Measurements from ENCODE around the gene PRSS8.
A peak's percentile ranks its signal among the peaks of the same experiment; 100 is the strongest.

Gene PRSS8

DNA sequence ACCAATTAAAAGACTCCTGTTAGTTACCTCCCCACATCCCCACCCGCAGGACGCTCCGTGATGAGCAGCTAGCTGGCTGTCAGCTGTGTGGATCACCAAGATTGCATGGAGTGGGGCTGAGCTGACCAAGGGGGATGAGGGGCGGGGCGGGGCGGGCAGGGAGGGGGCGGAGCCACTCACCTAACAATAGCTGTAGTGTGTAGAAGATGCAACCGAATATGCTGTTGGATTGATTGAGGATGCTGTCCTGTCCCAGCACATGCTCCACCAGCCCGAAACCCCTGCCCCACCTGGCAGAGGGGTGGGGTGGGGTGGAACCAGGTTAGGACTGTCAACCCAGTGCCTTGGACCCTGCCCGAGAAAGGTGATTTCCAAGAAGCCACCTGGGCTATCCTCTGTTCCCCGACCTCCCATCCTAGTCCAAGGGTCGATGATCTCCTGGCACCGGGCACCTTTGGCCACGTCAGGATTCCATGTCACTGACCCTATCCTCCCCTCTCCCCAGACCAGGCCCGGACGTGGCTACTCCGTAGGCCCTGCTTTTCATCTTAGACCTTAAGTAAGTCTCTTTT, 42.3 kb downstream of the PRSS8 start:
- TF ChIP-seq, protein P1, sequence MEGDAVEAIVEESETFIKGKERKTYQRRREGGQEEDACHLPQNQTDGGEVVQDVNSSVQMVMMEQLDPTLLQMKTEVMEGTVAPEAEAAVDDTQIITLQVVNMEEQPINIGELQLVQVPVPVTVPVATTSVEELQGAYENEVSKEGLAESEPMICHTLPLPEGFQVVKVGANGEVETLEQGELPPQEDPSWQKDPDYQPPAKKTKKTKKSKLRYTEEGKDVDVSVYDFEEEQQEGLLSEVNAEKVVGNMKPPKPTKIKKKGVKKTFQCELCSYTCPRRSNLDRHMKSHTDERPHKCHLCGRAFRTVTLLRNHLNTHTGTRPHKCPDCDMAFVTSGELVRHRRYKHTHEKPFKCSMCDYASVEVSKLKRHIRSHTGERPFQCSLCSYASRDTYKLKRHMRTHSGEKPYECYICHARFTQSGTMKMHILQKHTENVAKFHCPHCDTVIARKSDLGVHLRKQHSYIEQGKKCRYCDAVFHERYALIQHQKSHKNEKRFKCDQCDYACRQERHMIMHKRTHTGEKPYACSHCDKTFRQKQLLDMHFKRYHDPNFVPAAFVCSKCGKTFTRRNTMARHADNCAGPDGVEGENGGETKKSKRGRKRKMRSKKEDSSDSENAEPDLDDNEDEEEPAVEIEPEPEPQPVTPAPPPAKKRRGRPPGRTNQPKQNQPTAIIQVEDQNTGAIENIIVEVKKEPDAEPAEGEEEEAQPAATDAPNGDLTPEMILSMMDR (conservative IDR thresholded peaks at IDR 0.05; ENCODE audit: low read length), result no peak
- peak; percentile 31 for DNase-seq (ENCODE audit: low read depth)
- peak overlapping the region; percentile 93 for H3K4me3 ChIP-seq (ENCODE audit: low read length)

DNA sequence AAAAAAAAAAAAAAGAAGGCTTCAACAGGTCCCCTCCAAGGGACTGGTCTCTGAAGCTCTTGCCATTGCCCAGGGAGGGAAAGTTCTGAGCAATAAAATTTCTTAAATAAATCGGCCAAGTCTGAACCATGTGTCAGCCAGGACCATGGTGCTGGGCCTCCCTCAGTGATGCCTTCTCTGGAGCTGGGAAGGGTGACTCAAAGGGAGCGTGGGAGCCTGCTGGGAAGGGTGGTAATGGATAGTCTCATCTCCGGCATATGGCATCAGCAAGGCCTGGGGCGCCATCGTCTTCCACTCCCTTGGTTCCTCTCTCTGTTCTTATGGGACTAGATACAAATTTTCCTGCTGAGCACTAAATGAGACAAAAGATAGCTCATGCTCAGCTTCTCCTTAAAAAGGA, 43.2 kb downstream of the PRSS8 start:
- peak; percentile 44 for DNase-seq (ENCODE audit: low read depth)
- no peak overlapping the region for H3K4me3 ChIP-seq (ENCODE audit: low read length)
- TF ChIP-seq, protein P1 (conservative IDR thresholded peaks at IDR 0.05; ENCODE audit: low read length), result no peak

DNA sequence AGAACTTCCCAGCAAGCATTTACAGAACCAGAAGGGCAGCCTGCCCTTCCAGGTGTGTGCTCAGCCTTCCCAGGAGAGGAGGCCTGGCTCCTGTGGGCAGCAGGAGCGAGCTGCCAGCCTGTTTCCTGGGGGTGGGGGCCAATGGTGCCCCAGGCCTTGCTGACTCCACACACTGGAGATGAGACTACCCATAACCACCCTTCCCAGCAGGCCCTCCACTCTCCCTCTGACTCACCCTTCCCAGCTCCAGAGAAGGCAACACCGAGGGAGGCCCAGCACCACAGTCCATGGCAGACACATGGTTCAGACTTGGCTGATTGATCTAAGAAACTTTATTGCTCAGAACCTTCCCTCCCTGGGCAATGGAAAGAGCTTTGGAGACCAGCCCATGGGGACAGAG, 45.0 kb downstream of the PRSS8 start:
- TF ChIP-seq, protein P1 (conservative IDR thresholded peaks at IDR 0.05; ENCODE audit: low read length), result no peak
- DNase-seq (ENCODE audit: low read depth), result peak; percentile 42

DNA sequence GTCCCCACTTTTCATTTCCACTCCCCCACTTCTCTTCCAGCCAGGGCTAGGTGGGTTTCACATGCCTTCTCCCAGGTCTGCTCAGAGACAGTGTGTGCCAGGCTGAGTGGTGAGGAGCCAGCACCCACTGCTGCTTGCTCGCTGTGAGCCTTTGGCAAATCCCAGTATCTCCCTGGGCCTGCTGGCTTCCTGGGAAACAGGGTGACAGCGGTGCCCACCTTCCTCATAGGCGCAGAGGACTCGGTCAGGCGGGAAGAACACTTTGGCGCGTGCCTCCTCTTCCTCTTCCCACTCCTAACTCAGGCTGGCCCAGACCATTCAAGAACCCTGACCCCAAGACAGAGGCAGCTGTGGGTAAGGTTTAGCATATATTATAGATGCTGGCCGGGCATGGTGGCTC, 46.3 kb downstream of the PRSS8 start:
- TF ChIP-seq, protein P1 (conservative IDR thresholded peaks at IDR 0.05; ENCODE audit: low read length), result no peak
- no peak for DNase-seq (ENCODE audit: low read depth)
- no peak overlapping the region for H3K4me3 ChIP-seq (ENCODE audit: low read length)

More for the DNA sequence above, 45.0 kb downstream of the PRSS8 start:
- no peak overlapping the region for H3K4me3 ChIP-seq (ENCODE audit: low read length)

DNA sequence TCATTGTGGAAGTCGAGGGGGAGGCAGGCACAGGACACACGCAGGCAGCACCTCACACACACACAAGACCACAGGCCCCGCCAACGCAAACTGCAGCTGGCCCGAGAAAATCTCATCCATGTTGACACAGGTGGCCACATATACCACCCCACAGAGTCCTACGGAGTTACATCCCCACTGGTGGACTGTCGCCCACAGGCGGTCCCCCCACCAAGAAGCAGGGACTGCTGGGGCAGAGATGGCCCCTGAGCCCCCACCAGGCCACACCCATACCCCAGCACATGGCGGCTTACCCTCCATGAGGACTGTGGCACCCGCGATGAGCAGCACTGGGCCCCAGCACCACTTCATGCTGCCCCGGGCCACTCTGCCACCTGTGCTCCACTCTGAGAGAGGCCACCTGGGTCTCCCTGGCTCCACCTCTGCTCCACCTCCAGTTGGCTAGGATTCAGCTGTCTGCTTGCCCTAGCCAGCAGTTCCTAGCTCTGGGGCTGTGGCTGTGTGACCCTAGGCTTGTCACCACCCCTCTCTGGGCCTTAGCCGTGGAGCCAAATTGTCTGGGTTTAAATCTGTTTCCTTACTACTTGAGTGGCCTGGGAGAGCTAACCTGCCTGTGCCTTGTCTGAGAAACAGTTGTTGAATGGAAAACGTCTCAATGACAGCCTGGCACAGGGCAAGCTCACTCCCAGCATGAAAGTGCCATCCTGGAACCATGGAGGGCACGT, 46.9 kb downstream of the PRSS8 start, which contains the start of gene PRSS53:
PRSS53 (minus strand) TSS at position 485 of the 725 bp plus-strand sequence; CDS start at position 351, 134 bp downstream.
- no peak for DNase-seq (ENCODE audit: low read depth)
- TF ChIP-seq, protein P1 (conservative IDR thresholded peaks at IDR 0.05; ENCODE audit: low read length), result no peak
- H3K4me3 ChIP-seq (ENCODE audit: low read length), result no peak within 1 kb of the TSS

DNA sequence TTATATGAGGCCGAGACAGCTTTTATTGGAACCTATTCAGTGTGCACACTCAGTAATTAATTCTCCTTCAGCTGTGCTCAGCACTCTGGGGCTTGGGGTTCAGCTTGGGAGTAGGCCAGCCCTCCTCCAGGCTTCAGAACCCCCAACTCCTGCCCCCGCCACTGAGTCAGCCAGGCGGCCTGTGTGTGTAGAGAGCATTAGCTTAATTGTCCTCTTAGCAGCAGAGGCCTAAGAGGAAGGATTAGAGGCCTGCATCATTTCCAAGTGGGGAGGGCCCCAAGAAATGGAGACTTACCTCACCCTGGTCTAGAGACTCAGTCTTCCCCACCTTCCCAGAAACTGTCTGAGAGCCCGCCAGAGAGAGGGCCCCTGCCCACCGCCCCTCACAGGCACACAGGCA, 47.6 kb downstream of the PRSS8 start:
- no peak for DNase-seq (ENCODE audit: low read depth)
- TF ChIP-seq, protein P1 (conservative IDR thresholded peaks at IDR 0.05; ENCODE audit: low read length), result no peak
- H3K4me3 ChIP-seq (ENCODE audit: low read length), result no peak overlapping the region

DNA sequence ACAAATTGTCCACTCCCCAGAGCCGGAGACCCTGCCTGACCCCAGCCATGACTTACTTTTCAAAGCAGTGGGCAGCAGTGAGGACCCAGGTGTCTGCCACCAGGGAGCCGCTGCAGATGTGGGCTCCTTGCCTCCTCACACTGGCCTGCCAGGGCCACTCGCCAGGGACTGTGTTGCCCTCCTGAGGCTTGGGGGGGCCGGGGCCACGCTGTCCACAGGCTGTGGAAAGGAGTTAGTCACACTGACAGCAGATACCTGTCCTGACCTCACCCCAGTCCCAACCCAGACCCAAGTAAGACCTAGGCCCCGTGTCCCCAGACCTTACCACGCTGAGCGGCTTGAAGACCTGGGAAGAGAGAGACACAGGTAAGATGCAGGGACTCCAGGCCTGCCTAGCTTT, 48.0 kb downstream of the PRSS8 start:
- TF ChIP-seq, protein P1 (conservative IDR thresholded peaks at IDR 0.05; ENCODE audit: low read length), result no peak
- H3K4me3 ChIP-seq (ENCODE audit: low read length), result no peak overlapping the region
- no peak for DNase-seq (ENCODE audit: low read depth)

Measured in AG10803 (cell line).